NT2/D1 (cell line): ENCODE data around the gene TSPAN33.

Experiments
- SUZ12 ChIP-seq: IDR thresholded peaks from 2 replicates; pipeline ENCODE4 v1.6.1; 2011; ENCODE audit not compliant: insufficient read length, insufficient read depth; ENCODE audit errors: extremely low read depth
- YY1 ChIP-seq: IDR thresholded peaks from 2 replicates; pipeline ENCODE4 v1.6.1; 2011; ENCODE audit not compliant: insufficient read length, insufficient read depth

GRCh38 chr7:129205126-129205818 lies 60.8 kb downstream of the TSPAN33 start:
- no peak for TF ChIP-seq YY1
- no peak for TF ChIP-seq SUZ12
